ENCODE measurements around the gene TBPL2.
A peak's percentile ranks its signal among the peaks of the same experiment; 100 is the strongest.
"Not testable (repeated sequence)": the region's sequence is repeated elsewhere in the genome, so short reads cannot be mapped to it uniquely, and the experiment has no call there.

The TBPL2 gene

GRCh38 chr14:55440385-55440784, at the start of gene TBPL2:
Gene TBPL2, minus strand, starts transcription at chr14:55440616. Its CDS starts 167 bp downstream, at chr14:55440449.
- no peak for DNase-seq (ENCODE audit: low read depth)

- DNase-seq (ENCODE audit: low read depth): no peak
Measured at GRCh38 chr14:55488204-55488603, 47.8 kb upstream of the TBPL2 start.

GRCh38 chr14:55482936-55483605, 42.7 kb upstream of the TBPL2 start:
- DNase-seq (ENCODE audit: low read depth): no peak

- no peak for DNase-seq (ENCODE audit: low read depth)
Measured at GRCh38 chr14:55481769-55482168, 41.4 kb upstream of the TBPL2 start.

DNA sequence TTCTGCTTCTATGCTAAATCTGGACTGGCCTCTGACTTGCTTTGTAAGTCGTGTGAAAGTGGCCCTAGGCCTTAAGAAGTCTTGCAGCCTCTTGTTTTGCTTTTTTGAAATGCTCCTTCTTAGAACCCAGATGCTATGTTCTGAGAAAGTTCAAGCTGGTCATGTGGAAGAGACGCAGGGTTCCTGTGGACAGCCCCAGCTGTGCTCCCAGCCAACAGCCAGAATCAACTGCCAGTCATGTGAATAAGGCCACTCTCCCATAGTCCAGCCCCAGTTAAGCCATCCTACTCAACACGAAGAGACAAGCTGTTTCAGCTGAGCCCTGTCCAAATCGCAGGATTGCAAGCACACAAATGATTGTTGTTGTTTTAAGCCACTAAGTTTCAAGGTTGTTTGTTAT, 37.3 kb upstream of the TBPL2 start:
- no peak for DNase-seq (ENCODE audit: low read depth)

- DNase-seq (ENCODE audit: low read depth): not testable (repeated sequence)
Measured at GRCh38 chr14:55476448-55476847, 36.0 kb upstream of the TBPL2 start.

DNA sequence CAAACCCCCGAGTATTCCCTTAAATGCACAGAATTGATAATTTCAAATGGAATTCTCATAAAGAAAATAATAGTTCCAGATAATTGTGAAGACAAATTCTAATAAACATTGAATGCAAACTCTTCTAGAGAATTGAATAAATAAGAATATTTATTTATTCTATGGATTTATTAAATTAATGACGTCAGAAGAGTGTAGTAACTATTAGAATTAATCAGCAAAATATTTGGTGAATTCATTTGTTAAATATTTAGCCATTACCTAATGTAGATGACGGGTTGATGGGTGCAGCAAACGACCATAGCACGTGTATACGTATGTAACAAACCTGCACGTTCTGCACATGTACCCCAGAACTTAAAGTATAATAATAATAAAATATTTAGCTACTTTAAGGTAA, 33.4 kb upstream of the TBPL2 start:
- no peak for DNase-seq (ENCODE audit: low read depth)

- no peak for DNase-seq (ENCODE audit: low read depth)
Measured at GRCh38 chr14:55470025-55470424, 29.6 kb upstream of the TBPL2 start.

- DNase-seq (ENCODE audit: low read depth): no peak
Measured at GRCh38 chr14:55467307-55467706, 26.9 kb upstream of the TBPL2 start.

DNA sequence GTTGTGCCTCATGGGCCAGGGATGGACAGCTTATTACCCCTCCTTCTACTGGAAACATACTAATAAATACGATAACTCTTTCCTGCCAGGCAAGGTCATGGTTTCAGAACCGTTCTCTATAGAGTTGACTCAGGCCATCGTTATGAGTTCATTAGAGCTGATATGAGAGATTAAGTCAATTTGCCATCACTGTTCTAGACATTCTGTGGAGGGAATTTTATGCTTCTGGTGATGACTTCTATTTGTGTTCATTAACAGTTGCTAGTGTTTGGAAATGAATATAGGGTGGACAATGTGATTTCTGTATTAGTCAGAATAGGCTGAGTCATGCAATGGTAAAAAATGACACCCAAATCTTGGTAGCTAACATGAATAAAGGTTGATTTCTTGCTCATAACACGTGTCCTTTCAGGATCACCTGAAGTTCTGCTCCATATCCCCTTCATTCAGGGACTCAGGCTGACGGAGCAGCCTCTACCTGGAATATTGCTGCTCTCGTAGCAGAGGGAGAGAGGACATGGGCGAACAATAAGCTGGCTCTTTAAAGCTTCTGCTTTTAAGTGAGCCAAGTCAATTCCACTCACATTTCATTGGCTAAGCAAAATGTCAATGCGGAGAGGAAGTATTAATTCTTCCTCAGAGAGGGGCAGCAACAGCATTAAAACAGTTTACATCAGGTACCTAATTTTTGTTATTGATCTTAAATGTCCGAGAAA, 18.5 kb upstream of the TBPL2 start:
- DNase-seq (ENCODE audit: low read depth): no peak

- no peak for DNase-seq (ENCODE audit: low read depth)
Measured at GRCh38 chr14:55457496-55457895, 17.1 kb upstream of the TBPL2 start.

DNA sequence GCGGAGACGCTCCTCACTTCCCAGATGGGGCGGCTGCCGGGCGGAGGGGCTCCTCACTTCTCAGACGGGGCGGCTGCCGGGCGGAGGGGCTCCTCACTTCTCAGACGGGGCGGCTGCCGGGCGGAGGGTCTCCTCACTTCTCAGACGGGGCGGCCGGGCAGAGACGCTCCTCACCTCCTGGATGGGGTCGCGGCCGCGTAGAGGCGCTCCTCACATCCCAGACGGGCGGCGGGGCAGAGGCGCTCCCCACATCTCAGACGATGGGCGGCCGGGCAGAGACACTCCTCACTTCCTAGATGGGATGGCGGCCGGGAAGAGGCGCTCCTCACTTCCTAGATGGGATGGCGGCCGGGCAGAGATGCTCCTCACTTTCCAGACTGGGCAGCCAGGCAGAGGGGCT, 16.0 kb upstream of the TBPL2 start:
- DNase-seq (ENCODE audit: low read depth): not testable (repeated sequence)

GRCh38 chr14:55454264-55455002, 14.0 kb upstream of the TBPL2 start:
- no peak for DNase-seq (ENCODE audit: low read depth)

- no peak for DNase-seq (ENCODE audit: low read depth)
Measured at GRCh38 chr14:55451950-55452349, 11.5 kb upstream of the TBPL2 start.

GRCh38 chr14:55451398-55451797, 11.0 kb upstream of the TBPL2 start:
- no peak for DNase-seq (ENCODE audit: low read depth)

DNA sequence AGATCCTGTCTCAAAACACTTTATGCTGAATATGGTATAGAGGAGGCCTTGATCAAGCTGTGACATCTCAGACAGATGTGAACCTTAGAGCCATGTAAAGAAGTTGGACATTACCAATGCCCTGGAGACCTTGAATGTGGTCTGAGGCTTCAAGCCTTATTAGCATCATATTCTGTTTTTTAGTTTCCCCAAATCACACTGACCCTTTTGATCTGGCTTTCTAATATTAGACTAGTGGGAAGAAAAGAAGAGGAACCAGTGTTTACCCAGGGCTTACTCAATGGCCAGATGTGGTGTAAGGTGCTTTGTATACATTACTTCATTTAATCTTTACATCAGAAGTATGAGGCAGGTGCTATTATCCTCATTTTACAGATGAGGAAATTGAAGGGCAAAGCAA, 10.6 kb upstream of the TBPL2 start:
- DNase-seq (ENCODE audit: low read depth): no peak

DNA sequence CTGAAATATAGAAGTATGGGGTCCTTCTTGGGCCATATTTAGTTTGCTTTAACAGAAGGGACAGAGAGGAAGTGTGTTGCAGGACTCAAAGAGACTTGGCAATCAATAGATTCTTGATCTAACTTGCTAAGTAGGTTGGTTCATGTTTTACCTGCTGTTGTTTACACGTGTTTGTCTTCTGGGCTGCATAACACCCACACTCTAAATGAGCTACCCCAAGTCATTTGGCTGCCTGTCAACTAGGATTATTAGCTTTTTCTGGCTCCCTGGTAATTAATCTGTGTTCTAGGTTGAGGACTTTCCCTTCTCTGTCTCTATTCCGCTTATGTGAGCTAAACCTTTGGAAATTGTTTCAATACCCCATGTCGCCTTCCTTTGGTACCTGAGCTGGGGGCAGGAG, 10.1 kb upstream of the TBPL2 start:
- no peak for DNase-seq (ENCODE audit: low read depth)

DNA sequence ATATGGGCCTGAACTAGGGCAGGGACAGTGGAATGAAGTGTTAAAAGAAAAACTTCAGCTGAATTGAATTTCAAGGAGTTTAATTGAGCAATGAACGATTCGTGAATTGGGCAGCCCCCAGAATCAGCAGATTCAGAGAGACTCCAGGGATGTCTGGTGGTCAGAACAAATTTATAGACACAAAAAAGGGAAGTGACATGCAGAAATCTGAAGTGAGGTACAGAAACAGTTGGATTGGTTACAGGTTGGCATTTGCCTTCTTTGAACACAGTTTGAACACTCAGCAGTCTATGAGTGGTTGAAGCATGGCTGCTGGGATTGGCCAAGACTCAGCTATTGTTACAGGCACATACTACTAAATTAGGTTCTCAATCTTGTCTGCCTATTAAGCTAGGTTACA, 9.7 kb upstream of the TBPL2 start:
- DNase-seq (ENCODE audit: low read depth): no peak

DNA sequence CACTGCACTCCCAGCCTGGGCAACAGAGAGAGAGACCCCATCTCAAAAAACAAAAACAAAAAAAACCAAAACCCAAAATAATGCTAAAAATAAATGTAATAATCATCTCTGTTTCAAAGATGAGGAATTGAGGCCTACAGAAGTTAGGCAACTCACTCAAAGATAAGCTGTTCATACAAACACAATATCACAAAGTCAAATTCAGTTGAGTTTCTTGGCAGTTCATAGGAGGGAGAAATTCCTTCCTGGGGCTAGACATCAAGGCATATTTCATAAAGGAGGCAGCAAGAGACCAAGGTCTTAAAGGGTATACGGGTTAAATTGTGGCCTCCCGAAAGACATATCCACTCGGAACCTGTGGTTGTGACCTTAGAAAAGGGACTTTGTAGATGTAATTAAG, 8.7 kb upstream of the TBPL2 start:
- no peak for DNase-seq (ENCODE audit: low read depth)

- DNase-seq (ENCODE audit: low read depth): no peak
Measured at GRCh38 chr14:55448141-55448614, 7.8 kb upstream of the TBPL2 start.

GRCh38 chr14:55446833-55447232, 6.4 kb upstream of the TBPL2 start:
- DNase-seq (ENCODE audit: low read depth): no peak

- DNase-seq (ENCODE audit: low read depth): peak; percentile 36
Measured at GRCh38 chr14:55446127-55446736, 5.8 kb upstream of the TBPL2 start.

GRCh38 chr14:55441286-55441685, 870 bp upstream of the TBPL2 start:
- DNase-seq (ENCODE audit: low read depth): no peak

All from stimulated activated CD8-positive, alpha-beta memory T cell treated with anti-CD3 and anti-CD28 coated beads, Interleukin-12 subunit alpha, Interleukin-12 subunit beta, amount 100 ng/mL, for 1 hour (primary cell).